ENCODE measurements around the gene KCNJ1. TPM values are rescaled to one million over a fixed set of nuclear protein-coding genes. Genes with fewer than 3 reads are reported as not detected.

Gene KCNJ1
- total and polyA plus RNA-seq, 2 of the 8 experiments (the other 6 are each of a cell fraction or from before 2014, with no cell fraction given) = 0.17 to 0.23 TPM

GRCh38 chr11:128862908-128863660, 4.0 kb downstream of the KCNJ1 start:
- H3K4me1 ChIP-seq (replicated peaks in 1 of 4; ENCODE audit: control insufficient read depth in 3 of 4, insufficient read depth in 4 of 4, low read length in 3 of 4) = peaks cover 0 to 6% (median 2%) of the 10 kb centered on the region in 4 experiments; a peak in 6 of 7 replicates
- no peaks in the 10 kb centered on the region for H3K79me1 ChIP-seq (ENCODE audit: low read depth, low read length)
- H2BK20ac ChIP-seq (ENCODE audit: low read length) = no peak overlapping the region
- H4K8ac ChIP-seq (ENCODE audit: extremely low read depth, insufficient read depth, low read length) = no peak overlapping the region
- H3K27me3 ChIP-seq (replicated peaks in 1 of 4; ENCODE audit: control insufficient read depth in 3 of 4, extremely low read depth in 1 of 4, insufficient read depth in 3 of 4, low read length in 3 of 4) = peaks cover 0 to 8% (median 0%) of the 10 kb centered on the region in 4 experiments; a peak in 3 of 7 replicates
- H2BK15ac ChIP-seq (ENCODE audit: low read length) = no peak overlapping the region
- H2AK5ac ChIP-seq (ENCODE audit: low read depth, low read length) = no peak overlapping the region
- H3K27ac ChIP-seq (ENCODE audit: low read depth, low read length) = no peak overlapping the region
- no peak overlapping the region for H2AFZ ChIP-seq (ENCODE audit: low read length)
- no peak overlapping the region for H2BK120ac ChIP-seq (replicated peaks; ENCODE audit: low read depth, low read length)
- no peak overlapping the region for H4K5ac ChIP-seq (ENCODE audit: insufficient read length, low read depth, low read length)
- H2BK5ac ChIP-seq (ENCODE audit: low read depth, low read length) = no peak overlapping the region
- WGBS, 2 experiments (ENCODE audit: extremely low coverage in 1 of 2, insufficient coverage in 1 of 2, insufficient read length in 1 of 2, insufficient replicate concordance in 2 of 2, low coverage in 1 of 2, low lambda C conversion rate in 2 of 2, missing lambda C conversion rate in 1 of 2) = 82% methylated on average over 4 of the region's 4 CpGs; no CpG with 5 or more reads in 1 of the 2 experiments
- no peak overlapping the region for H4K91ac ChIP-seq (replicated peaks; ENCODE audit: insufficient read length, low read length)
- H3K14ac ChIP-seq (ENCODE audit: insufficient read length) = no peak overlapping the region
- no peak overlapping the region for H3K18ac ChIP-seq (ENCODE audit: extremely low read depth, low read length)
- H3K4me2 ChIP-seq (ENCODE audit: insufficient read depth in 1 of 2, low read depth in 2 of 2, low read length in 2 of 2) = no peak overlapping the region
- no peaks in the 10 kb centered on the region for H3K79me2 ChIP-seq (ENCODE audit: control insufficient read depth in 1 of 2, insufficient read depth in 2 of 2, low read length in 2 of 2)
- ChIA-PET CTCF (ENCODE audit: partially characterized antibody) (interaction anchor here (0.7 to 6.9 kb wide), 5 partner anchors 13 to 379 kb away, joined by 3 to 69 read pairs (median 3); no protein-coding TSS in a partner anchor), POLR2A (ENCODE audit: partially characterized antibody) (no interaction called here)
- H3K4me3 ChIP-seq (ENCODE audit: extremely low read depth in 1 of 4, insufficient read depth in 2 of 4, low read depth in 3 of 4, low read length in 4 of 4) = no peak overlapping the region
- H3K4ac ChIP-seq (replicated peaks; ENCODE audit: insufficient read length, low read depth, low read length) = no peak overlapping the region
- H3K23ac ChIP-seq (ENCODE audit: insufficient read length) = no peak overlapping the region
- H4K20me1 ChIP-seq (replicated peaks in 1 of 2; ENCODE audit: control insufficient read depth in 1 of 2, insufficient read depth in 2 of 2, low read length in 2 of 2) = no peaks in the 10 kb centered on the region
- H3K56ac ChIP-seq (replicated peaks; ENCODE audit: insufficient read length, low read depth, low read length) = no peak overlapping the region
- no peak for FAIRE-seq
- TF ChIP-seq BCL11A (IDR thresholded peaks at IDR 0.05; ENCODE audit: low read depth in 2 of 2, low read length in 2 of 2) (no peak), EGR1 (IDR thresholded peaks at IDR 0.05; ENCODE audit: borderline replicate concordance, low read depth, low read length) (no peak), CREB1 (IDR thresholded peaks at IDR 0.05) (no peak), KDM1A (IDR thresholded peaks at IDR 0.05; ENCODE audit: borderline replicate concordance, low read length) (no peak), JUND (IDR thresholded peaks at IDR 0.05; ENCODE audit: low read length) (no peak), ATF3 (IDR thresholded peaks at IDR 0.05; ENCODE audit: insufficient read depth, low read depth, low read length) (no peak), BACH1 (IDR thresholded peaks at IDR 0.05; ENCODE audit: low read length) (no peak), CBX8 (IDR thresholded peaks at IDR 0.05; ENCODE audit: borderline replicate concordance, low read depth, low read length) (no peak), HDAC2 (IDR thresholded peaks at IDR 0.05; ENCODE audit: borderline replicate concordance in 1 of 2, low read depth in 2 of 2, low read length in 2 of 2) (no peak), SP4 (IDR thresholded peaks at IDR 0.05; ENCODE audit: low read length) (no peak)
- peaks cover 3% of the 10 kb centered on the region; the same call in 1 of the 2 replicates for H3K23me2 ChIP-seq (ENCODE audit: low read depth, low read length)
- DNase-seq (ENCODE audit: low read depth in 1 of 2, low spot score in 2 of 2) = no peak
- H2BK12ac ChIP-seq (ENCODE audit: low read depth, low read length) = no peak overlapping the region
- no peaks in the 10 kb centered on the region for H3K9me3 ChIP-seq (ENCODE audit: insufficient read depth in 2 of 2, low read depth in 1 of 2, low read length in 1 of 2)
- no peaks in the 10 kb centered on the region for H3K36me3 ChIP-seq (ENCODE audit: control insufficient read depth in 2 of 4, insufficient read depth in 4 of 4, low read length in 3 of 4)
- H3K9ac ChIP-seq (replicated peaks in 1 of 4; ENCODE audit: extremely low read depth in 1 of 4, low read depth in 3 of 4, low read length in 3 of 4) = no peak overlapping the region

Measured in H1 (cell line).